Activated CD8-positive, alpha-beta T cell treated with anti-CD3 and anti-CD28 coated beads, Interleukin-2, amount 10 ng/mL, durations not matched to agents 7 days and 5 days (primary cell): Measurements from ENCODE around the gene GTF3C1. TPM values are rescaled to one million over a fixed set of nuclear protein-coding genes. Genes with fewer than 3 reads are reported as not detected.

Experiments
- ATAC-seq: fragments of 150-1000 bp; cut with Tn5 transposase; one replicate; pipeline ENCODE4 v1.10.0; 2021; ENCODE audit warnings: moderate library complexity
- CTCF ChIA-PET: fragments of 350-600 bp; sonication (Branson Sonifier 250); formaldehyde crosslinking; loops from one replicate; lab custom pipeline; 2021; ENCODE audit warnings: antibody characterized with exemption; lab: Charles Lee
- POLR2A ChIA-PET: fragments of 350-600 bp; sonication (Branson Sonifier 250); formaldehyde crosslinking; loops from one replicate; lab custom pipeline; 2021; ENCODE audit warnings: antibody characterized with exemption; lab: Charles Lee
- DNase-seq: peaks from one replicate; pipeline ENCODE4 v3.0.0-alpha.2; 2020
- H3K27ac Mint-ChIP-seq: one replicate; pipeline ENCODE4 v1.8.0; 2021; ENCODE audit warnings: mild to moderate bottlenecking, mixed read lengths
- H3K27me3 Mint-ChIP-seq: one replicate; pipeline ENCODE4 v1.8.0; 2021; ENCODE audit warnings: low read depth, mixed read lengths
- H3K36me3 Mint-ChIP-seq: one replicate; pipeline ENCODE4 v1.8.0; 2021; ENCODE audit warnings: low read depth, mixed read lengths
- H3K4me1 Mint-ChIP-seq: one replicate; pipeline ENCODE4 v1.8.0; 2021; ENCODE audit warnings: low read depth, mixed read lengths
- H3K4me3 Mint-ChIP-seq: one replicate; pipeline ENCODE4 v1.8.0; 2021; ENCODE audit warnings: mild to moderate bottlenecking, mixed read lengths
- H3K9me3 Mint-ChIP-seq: one replicate; pipeline ENCODE4 v1.8.0; 2022; ENCODE audit warnings: mixed read lengths; ENCODE audit not compliant: insufficient read depth
- total RNA-seq, 2 experiments: library from RNA; stranded (reverse); gene quantifications; one replicate each; pipeline ENCODE4 v1.2.3, GENCODE V29; 2021

The GTF3C1 gene
- total RNA-seq, 2 experiments from 2014 or later, result 55.8 to 58.5 TPM

- H3K4me3 Mint-ChIP-seq, result no peak overlapping the region
- ATAC-seq, result no peak
- peaks cover 49% of the 10 kb centered on the region for H3K36me3 Mint-ChIP-seq
- H3K27me3 Mint-ChIP-seq, result no peaks in the 10 kb centered on the region
- H3K27ac Mint-ChIP-seq, result peak overlapping the region; percentile 12
- no peaks in the 10 kb centered on the region for H3K9me3 Mint-ChIP-seq
- no peak for DNase-seq
- ChIA-PET POLR2A (no interaction called here), CTCF (no interaction called here)
- no peaks in the 10 kb centered on the region for H3K4me1 Mint-ChIP-seq
Measured at GRCh38 chr16:27498031-27498825, 51.5 kb downstream of the GTF3C1 start.

DNA sequence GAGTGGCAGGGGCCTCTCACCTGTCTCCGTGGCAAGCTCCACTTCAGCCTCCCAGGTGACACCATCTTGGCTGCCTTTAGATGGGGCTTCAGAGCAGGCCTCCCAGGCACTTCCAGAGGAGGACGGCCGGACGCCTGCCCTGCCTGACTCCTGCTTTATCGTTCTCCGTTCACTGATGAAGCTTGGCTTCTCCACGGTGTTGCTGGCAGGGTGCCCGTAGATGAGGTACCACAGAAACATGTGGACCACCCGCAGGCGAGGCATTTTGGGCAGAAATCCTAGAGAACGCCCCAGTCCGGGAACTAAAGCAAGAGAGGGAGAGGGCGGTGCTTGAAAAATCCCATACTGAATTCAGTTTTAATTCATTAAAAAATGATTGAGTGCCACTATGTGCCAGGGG, 54.5 kb downstream of the GTF3C1 start:
- Mint-ChIP-seq H3K27me3 (no peaks in the 10 kb centered on the region), H3K27ac (no peak overlapping the region), H3K4me3 (no peak overlapping the region), H3K36me3 (peaks cover 45% of the 10 kb centered on the region), H3K9me3 (no peaks in the 10 kb centered on the region), H3K4me1 (no peaks in the 10 kb centered on the region)
- DNase-seq, result no peak
- ChIA-PET POLR2A (no interaction called here), CTCF (no interaction called here)
- ATAC-seq, result no peak

GRCh38 chr16:27492588-27492979, 57.1 kb downstream of the GTF3C1 start:
- H3K27ac Mint-ChIP-seq, result no peak overlapping the region
- peaks cover 46% of the 10 kb centered on the region for H3K36me3 Mint-ChIP-seq
- CTCF ChIA-PET, result no interaction called here
- H3K4me3 Mint-ChIP-seq, result no peak overlapping the region
- POLR2A ChIA-PET, result no interaction called here
- ATAC-seq (no peak), DNase-seq (no peak)
- no peaks in the 10 kb centered on the region for H3K27me3 Mint-ChIP-seq
- H3K9me3 Mint-ChIP-seq, result no peaks in the 10 kb centered on the region
- H3K4me1 Mint-ChIP-seq, result no peaks in the 10 kb centered on the region

DNA sequence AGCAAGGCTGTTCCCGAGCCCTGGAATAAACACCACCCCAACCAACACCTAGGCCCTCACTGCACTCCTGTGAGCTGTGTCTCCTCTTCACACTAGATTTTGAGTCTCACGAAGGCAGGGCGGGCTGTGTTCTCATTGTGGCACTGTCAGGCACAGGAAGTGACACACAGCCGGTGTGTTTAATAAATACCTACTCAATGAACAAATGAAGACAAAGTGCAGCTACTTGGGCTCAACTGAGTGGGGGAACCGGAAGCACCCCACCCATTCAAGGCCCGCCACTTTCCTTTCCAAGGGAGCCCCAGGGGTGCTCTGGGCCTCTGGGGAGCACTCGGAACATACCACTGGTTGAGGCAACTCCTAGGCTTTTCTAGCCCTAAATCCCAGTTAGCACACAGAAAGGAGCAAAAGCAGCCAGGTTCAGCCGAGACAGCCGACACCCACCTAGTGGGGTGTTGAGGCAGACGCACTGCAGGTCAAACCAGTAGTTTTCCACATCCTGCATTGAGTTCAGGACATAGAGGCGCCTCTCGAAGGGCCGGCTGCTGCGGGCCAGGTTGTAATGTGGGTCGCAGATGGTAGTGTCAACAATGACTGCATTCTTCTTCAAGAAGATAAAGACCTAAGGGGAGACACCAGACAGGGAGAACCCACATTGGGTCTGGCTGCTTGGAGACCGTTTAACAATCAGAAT, 57.7 kb downstream of the GTF3C1 start:
- DNase-seq (no peak), ATAC-seq (no peak)
- H3K4me1 Mint-ChIP-seq, result no peaks in the 10 kb centered on the region
- H3K9me3 Mint-ChIP-seq, result no peaks in the 10 kb centered on the region
- H3K27ac Mint-ChIP-seq, result peak overlapping the region; percentile 54
- H3K27me3 Mint-ChIP-seq, result no peaks in the 10 kb centered on the region
- ChIA-PET CTCF (no interaction called here), POLR2A (no interaction called here)
- no peak overlapping the region for H3K4me3 Mint-ChIP-seq
- peaks cover 45% of the 10 kb centered on the region for H3K36me3 Mint-ChIP-seq

DNA sequence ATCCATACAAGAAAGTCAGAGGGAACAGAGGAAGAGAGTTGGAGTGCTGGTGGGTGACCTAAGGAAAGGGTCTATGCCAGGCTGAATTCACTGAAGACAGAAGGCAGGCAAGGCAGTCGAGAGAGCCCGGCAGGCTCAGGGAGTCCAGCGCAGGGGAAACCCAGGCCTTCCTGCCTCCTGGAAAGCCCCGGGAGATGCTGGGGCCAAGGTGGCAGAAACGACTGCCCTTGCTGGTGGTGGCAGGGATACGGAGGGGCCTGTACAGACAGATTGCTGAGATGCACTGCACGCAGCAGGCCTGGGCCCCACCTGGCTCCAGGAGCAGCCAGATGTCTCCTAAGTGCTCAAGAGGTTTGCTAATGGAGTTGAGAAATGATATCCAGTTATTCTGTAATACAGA, 59.8 kb downstream of the GTF3C1 start:
- ChIA-PET POLR2A (no interaction called here), CTCF (no interaction called here)
- ATAC-seq, result no peak
- Mint-ChIP-seq H3K4me3 (no peak overlapping the region), H3K27ac (no peak overlapping the region), H3K4me1 (no peaks in the 10 kb centered on the region), H3K9me3 (no peaks in the 10 kb centered on the region), H3K36me3 (peaks cover 61% of the 10 kb centered on the region), H3K27me3 (no peaks in the 10 kb centered on the region)
- no peak for DNase-seq

DNA sequence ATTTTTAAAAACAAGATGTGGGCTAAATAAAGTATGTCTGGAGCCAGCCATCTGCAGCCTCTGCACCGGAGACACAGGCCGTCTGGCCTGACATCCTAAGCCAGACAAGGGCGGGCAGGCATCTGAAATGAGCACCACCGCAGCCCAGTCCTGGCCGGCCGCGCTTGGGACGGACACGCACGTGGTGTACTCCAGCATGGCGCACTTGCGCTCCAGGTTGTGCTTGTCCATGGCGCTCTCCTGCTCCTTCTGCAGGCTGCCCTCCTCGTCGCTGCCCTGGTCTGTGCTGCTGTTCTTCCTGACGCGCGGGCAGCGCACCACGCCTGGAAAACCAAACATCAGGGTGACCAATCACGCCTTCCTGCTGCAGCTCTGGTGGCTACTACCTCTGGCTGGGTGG, 60.3 kb downstream of the GTF3C1 start:
- H3K9me3 Mint-ChIP-seq, result no peaks in the 10 kb centered on the region
- peaks cover 60% of the 10 kb centered on the region for H3K36me3 Mint-ChIP-seq
- ChIA-PET POLR2A (no interaction called here), CTCF (no interaction called here)
- H3K27ac Mint-ChIP-seq, result no peak overlapping the region
- DNase-seq (no peak), ATAC-seq (no peak)
- H3K27me3 Mint-ChIP-seq, result no peaks in the 10 kb centered on the region
- H3K4me1 Mint-ChIP-seq, result no peaks in the 10 kb centered on the region
- no peak overlapping the region for H3K4me3 Mint-ChIP-seq

- POLR2A ChIA-PET, result no interaction called here
- Mint-ChIP-seq H3K9me3 (no peaks in the 10 kb centered on the region), H3K4me1 (no peaks in the 10 kb centered on the region), H3K27ac (no peak overlapping the region), H3K4me3 (no peak overlapping the region), H3K27me3 (no peaks in the 10 kb centered on the region), H3K36me3 (peaks cover 66% of the 10 kb centered on the region)
- ATAC-seq (no peak), DNase-seq (no peak)
- CTCF ChIA-PET, result no interaction called here
Measured at GRCh38 chr16:27486760-27487159, 63.0 kb downstream of the GTF3C1 start.

DNA sequence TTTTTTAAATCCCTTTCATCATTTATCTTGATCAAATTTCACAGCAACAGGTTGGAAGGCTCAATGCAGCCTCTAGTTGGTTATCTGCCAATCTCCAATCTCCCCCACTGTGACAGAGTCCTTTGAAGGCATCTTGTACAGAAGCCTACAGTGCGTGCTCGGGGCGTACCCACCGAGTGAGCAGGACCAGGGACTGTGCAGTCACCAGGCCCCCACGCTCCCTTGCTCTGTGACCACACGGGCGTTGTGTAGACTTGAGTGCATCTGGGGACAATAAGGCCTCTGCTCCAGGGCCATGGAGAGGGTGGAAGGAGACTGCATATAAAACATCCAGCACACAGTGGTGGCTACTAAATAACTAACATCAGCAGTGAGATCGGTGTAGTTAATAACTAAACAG, 63.4 kb downstream of the GTF3C1 start:
- Mint-ChIP-seq H3K27ac (peak overlapping the region; percentile 16), H3K9me3 (no peaks in the 10 kb centered on the region), H3K27me3 (no peaks in the 10 kb centered on the region), H3K4me3 (no peak overlapping the region), H3K4me1 (no peaks in the 10 kb centered on the region), H3K36me3 (peaks cover 66% of the 10 kb centered on the region)
- CTCF ChIA-PET, result no interaction called here
- POLR2A ChIA-PET, result no interaction called here
- ATAC-seq, result no peak
- DNase-seq, result no peak

- no peak for DNase-seq
- Mint-ChIP-seq H3K27me3 (no peaks in the 10 kb centered on the region), H3K4me3 (no peak overlapping the region), H3K27ac (no peak overlapping the region), H3K4me1 (no peaks in the 10 kb centered on the region), H3K36me3 (peaks cover 65% of the 10 kb centered on the region), H3K9me3 (no peaks in the 10 kb centered on the region)
- ChIA-PET POLR2A (no interaction called here), CTCF (no interaction called here)
- ATAC-seq, result no peak
Measured at GRCh38 chr16:27485811-27486210, 63.9 kb downstream of the GTF3C1 start.

- ATAC-seq, result no peak
- POLR2A ChIA-PET, result no interaction called here
- Mint-ChIP-seq H3K27me3 (no peaks in the 10 kb centered on the region), H3K4me3 (no peak overlapping the region), H3K36me3 (peaks cover 71% of the 10 kb centered on the region), H3K4me1 (no peaks in the 10 kb centered on the region), H3K9me3 (no peaks in the 10 kb centered on the region), H3K27ac (no peak overlapping the region)
- DNase-seq, result no peak
- CTCF ChIA-PET, result no interaction called here
Measured at GRCh38 chr16:27485126-27485525, 64.6 kb downstream of the GTF3C1 start.

DNA sequence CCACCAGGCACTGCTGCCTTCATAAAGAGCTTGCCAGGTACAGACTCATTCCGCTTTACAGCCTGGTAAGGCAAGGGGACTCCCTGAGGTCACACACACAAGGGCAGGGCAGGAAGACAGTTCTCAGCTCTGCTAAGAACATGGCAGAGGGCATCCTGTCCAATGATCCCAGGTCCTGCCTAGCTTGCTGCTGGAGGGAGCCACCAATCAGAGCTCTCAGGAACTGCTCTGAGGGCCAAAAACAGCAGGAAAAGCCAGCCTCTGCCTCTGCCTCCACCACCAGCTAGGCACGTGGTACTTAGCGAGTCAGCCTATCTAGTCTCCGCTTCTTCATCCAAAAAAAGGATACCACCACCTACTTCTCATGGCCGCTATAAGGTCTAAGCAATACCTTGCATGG, 66.1 kb downstream of the GTF3C1 start:
- CTCF ChIA-PET, result no interaction called here

GRCh38 chr16:27483088-27483437, 66.7 kb downstream of the GTF3C1 start:
- no peaks in the 10 kb centered on the region for H3K9me3 Mint-ChIP-seq

More for the DNA sequence above, 66.1 kb downstream of the GTF3C1 start:
- Mint-ChIP-seq H3K27ac (no peak overlapping the region), H3K9me3 (no peaks in the 10 kb centered on the region), H3K27me3 (no peaks in the 10 kb centered on the region), H3K36me3 (peaks cover 68% of the 10 kb centered on the region), H3K4me1 (no peaks in the 10 kb centered on the region), H3K4me3 (no peak overlapping the region)
- POLR2A ChIA-PET, result no interaction called here
- ATAC-seq (no peak), DNase-seq (no peak)

More at GRCh38 chr16:27483088-27483437, 66.7 kb downstream of the GTF3C1 start:
- CTCF ChIA-PET, result no interaction called here
- no peak for ATAC-seq
- no peak for DNase-seq
- Mint-ChIP-seq H3K4me3 (no peak overlapping the region), H3K27ac (no peak overlapping the region), H3K4me1 (no peaks in the 10 kb centered on the region), H3K36me3 (peaks cover 67% of the 10 kb centered on the region), H3K27me3 (no peaks in the 10 kb centered on the region)
- POLR2A ChIA-PET, result no interaction called here
